Measurements from ENCODE around the gene ATXN10. TPM values are rescaled to one million over a fixed set of nuclear protein-coding genes. Genes with fewer than 3 reads are reported as not detected.

Gene ATXN10
- total and polyA plus RNA-seq, 2 of the 8 experiments (the other 6 are each of a cell fraction or from before 2014, with no cell fraction given) = 134 to 210 TPM

- H2BK15ac ChIP-seq (ENCODE audit: low read length) = peak overlapping the region; percentile 72; the same call in 1 of the 2 replicates
- no peaks in the 10 kb centered on the region for H3K36me3 ChIP-seq (ENCODE audit: control insufficient read depth in 2 of 4, insufficient read depth in 4 of 4, low read length in 3 of 4)
- no peak overlapping the region for H3K23ac ChIP-seq (ENCODE audit: insufficient read length)
- no peak overlapping the region for H4K5ac ChIP-seq (ENCODE audit: insufficient read length, low read depth, low read length)
- peak overlapping the region; percentile 2 for H4K91ac ChIP-seq (replicated peaks; ENCODE audit: insufficient read length, low read length)
- H3K4me2 ChIP-seq (ENCODE audit: insufficient read depth in 1 of 2, low read depth in 2 of 2, low read length in 2 of 2) = no peak overlapping the region
- no peak overlapping the region for H3K27ac ChIP-seq (ENCODE audit: low read depth, low read length)
- DNase-seq (ENCODE audit: low read depth in 1 of 2, low spot score in 2 of 2) (no peak), FAIRE-seq (no peak)
- H3K23me2 ChIP-seq (ENCODE audit: low read depth, low read length) = no peaks in the 10 kb centered on the region
- peaks cover 0 to 11% (median 4%) of the 10 kb centered on the region in 4 experiments; a peak in 5 of 7 replicates for H3K27me3 ChIP-seq (replicated peaks in 1 of 4; ENCODE audit: control insufficient read depth in 3 of 4, extremely low read depth in 1 of 4, insufficient read depth in 3 of 4, low read length in 3 of 4)
- TF ChIP-seq SP4 (IDR thresholded peaks at IDR 0.05; ENCODE audit: low read length) (no peak), USF2 (IDR thresholded peaks at IDR 0.05; ENCODE audit: low read length) (no peak), JUN (IDR thresholded peaks at IDR 0.05; ENCODE audit: low read depth, low read length) (no peak), EGR1 (IDR thresholded peaks at IDR 0.05; ENCODE audit: borderline replicate concordance, low read depth, low read length) (no peak), PHF8 (conservative IDR thresholded peaks at IDR 0.05; ENCODE audit: low read depth, low read length) (no peak), CHD2 (IDR thresholded peaks at IDR 0.05; ENCODE audit: low read length) (no peak)
- TF ChIP-seq, protein P1, sequence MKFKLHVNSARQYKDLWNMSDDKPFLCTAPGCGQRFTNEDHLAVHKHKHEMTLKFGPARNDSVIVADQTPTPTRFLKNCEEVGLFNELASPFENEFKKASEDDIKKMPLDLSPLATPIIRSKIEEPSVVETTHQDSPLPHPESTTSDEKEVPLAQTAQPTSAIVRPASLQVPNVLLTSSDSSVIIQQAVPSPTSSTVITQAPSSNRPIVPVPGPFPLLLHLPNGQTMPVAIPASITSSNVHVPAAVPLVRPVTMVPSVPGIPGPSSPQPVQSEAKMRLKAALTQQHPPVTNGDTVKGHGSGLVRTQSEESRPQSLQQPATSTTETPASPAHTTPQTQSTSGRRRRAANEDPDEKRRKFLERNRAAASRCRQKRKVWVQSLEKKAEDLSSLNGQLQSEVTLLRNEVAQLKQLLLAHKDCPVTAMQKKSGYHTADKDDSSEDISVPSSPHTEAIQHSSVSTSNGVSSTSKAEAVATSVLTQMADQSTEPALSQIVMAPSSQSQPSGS (IDR thresholded peaks at IDR 0.05; ENCODE audit: low read length) = no peak
- TF ChIP-seq, protein P2, sequence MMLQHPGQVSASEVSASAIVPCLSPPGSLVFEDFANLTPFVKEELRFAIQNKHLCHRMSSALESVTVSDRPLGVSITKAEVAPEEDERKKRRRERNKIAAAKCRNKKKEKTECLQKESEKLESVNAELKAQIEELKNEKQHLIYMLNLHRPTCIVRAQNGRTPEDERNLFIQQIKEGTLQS (IDR thresholded peaks at IDR 0.05; ENCODE audit: insufficient read depth, low read depth, low read length) = no peak
- ChIA-PET POLR2A (ENCODE audit: partially characterized antibody) (interaction anchor here (0.6 kb wide), 1 partner anchor 48 kb away, joined by 3 read pairs; no protein-coding TSS in a partner anchor), CTCF (ENCODE audit: partially characterized antibody) (interaction anchor here (0.9 to 1.7 kb wide), 7 partner anchors 10 to 237 kb away, joined by 3 to 4 read pairs (median 3); no protein-coding TSS in a partner anchor)
- peak overlapping the region; percentile 35; the same call in 1 of the 2 replicates for H2BK5ac ChIP-seq (ENCODE audit: low read depth, low read length)
- H2BK12ac ChIP-seq (ENCODE audit: low read depth, low read length) = peak overlapping the region; percentile 7
- no peaks in the 10 kb centered on the region for H3K79me2 ChIP-seq (ENCODE audit: control insufficient read depth in 1 of 2, insufficient read depth in 2 of 2, low read length in 2 of 2)
- 85% methylated on average over 6 of the region's 7 CpGs; no CpG with 5 or more reads in 1 of the 2 experiments for WGBS, 2 experiments (ENCODE audit: extremely low coverage in 1 of 2, insufficient coverage in 1 of 2, insufficient read length in 1 of 2, insufficient replicate concordance in 2 of 2, low coverage in 1 of 2, low lambda C conversion rate in 2 of 2, missing lambda C conversion rate in 1 of 2)
- no peak overlapping the region for H2AK5ac ChIP-seq (ENCODE audit: low read depth, low read length)
- H3K79me1 ChIP-seq (ENCODE audit: low read depth, low read length) = no peaks in the 10 kb centered on the region
- peak overlapping the region; percentile 32 for H3K18ac ChIP-seq (ENCODE audit: extremely low read depth, low read length)
- H3K56ac ChIP-seq (replicated peaks; ENCODE audit: insufficient read length, low read depth, low read length) = no peak overlapping the region
- no peak overlapping the region; a peak in 1 of 7 replicates for H3K9ac ChIP-seq (replicated peaks in 1 of 4; ENCODE audit: extremely low read depth in 1 of 4, low read depth in 3 of 4, low read length in 3 of 4)
- no peaks in the 10 kb centered on the region for H3K9me3 ChIP-seq (ENCODE audit: insufficient read depth in 2 of 2, low read depth in 1 of 2, low read length in 1 of 2)
- H3K14ac ChIP-seq (ENCODE audit: insufficient read length) = no peak overlapping the region
- H4K20me1 ChIP-seq (replicated peaks in 1 of 2; ENCODE audit: control insufficient read depth in 1 of 2, insufficient read depth in 2 of 2, low read length in 2 of 2) = no peaks in the 10 kb centered on the region
- no peak overlapping the region for H3K4me3 ChIP-seq (ENCODE audit: extremely low read depth in 1 of 4, insufficient read depth in 2 of 4, low read depth in 3 of 4, low read length in 4 of 4)
- H3K4ac ChIP-seq (replicated peaks; ENCODE audit: insufficient read length, low read depth, low read length) = no peak overlapping the region
- peaks cover 0 to 17% (median 12%) of the 10 kb centered on the region in 4 experiments; a peak in 4 of 7 replicates for H3K4me1 ChIP-seq (replicated peaks in 1 of 4; ENCODE audit: control insufficient read depth in 3 of 4, insufficient read depth in 4 of 4, low read length in 3 of 4)
- H2BK20ac ChIP-seq (ENCODE audit: low read length) = peak overlapping the region; percentile 72; the same call in 1 of the 2 replicates
- no peak overlapping the region for H2BK120ac ChIP-seq (replicated peaks; ENCODE audit: low read depth, low read length)
- 0 out of 2 replicates have a peak overlapping the region, but pooled peaks have one; percentile 17 for H2AFZ ChIP-seq (ENCODE audit: low read length)
- no peak overlapping the region; the same call in 1 of the 2 replicates for H4K8ac ChIP-seq (ENCODE audit: extremely low read depth, insufficient read depth, low read length)
Observed at GRCh38 chr22:45640291-45640940, 31.2 kb upstream of the ATXN10 start.

All from H1 (cell line).